Esophagus squamous epithelium (tissue), 4 donors: Measurements from ENCODE around the gene BAIAP2L2.

Experiments used
- CTCF ChIP-seq, 6 experiments: fragments of 450-650 bp in 4 of 6; fragments of 200-600 bp in 2 of 6; sonication (generic) in 2 of 6; IDR thresholded peaks; one replicate each; pipeline ENCODE4 v1.5.1; 2016 to 2019; ENCODE audit warnings: antibody characterized with exemption in 6 of 6, mild to moderate bottlenecking in 4 of 6, moderate library complexity in 4 of 6
- POLR2A ChIP-seq, 4 donors: fragments of 450-650 bp; IDR thresholded peaks; one replicate each; pipeline ENCODE4 v1.6.1; 2017; ENCODE audit warnings: antibody characterized with exemption in 4 of 4, mild to moderate bottlenecking in 4 of 4, moderate library complexity in 3 of 4

- TF ChIP-seq POLR2A (IDR thresholded peaks at IDR 0.05) (no peak), CTCF (IDR thresholded peaks at IDR 0.05) (no peak)
These were observed 69.3 kb downstream of the BAIAP2L2 start for GRCh38 chr22:38040953-38041759.
